ENCODE measurements around the gene DOCK9.
"Not testable (repeated sequence)": the region's sequence is repeated elsewhere in the genome, so short reads cannot be mapped to it uniquely, and the experiment has no call there.

DOCK9 gene

GRCh38 chr13:98820300-98820699, 157.6 kb downstream of the DOCK9 start:
- H3K36me3 ChIP-seq: peaks cover 17 to 30% (median 24%) of the 10 kb centered on the region in 3 donors
- intact Hi-C loops (cut with DNase I; ENCODE audit: low total_unique reads): no loop called here
- no peaks in the 10 kb centered on the region for H3K9me3 ChIP-seq
- H3K4me3 ChIP-seq: no peak overlapping the region
- no peak for DNase-seq
- no peaks in the 10 kb centered on the region for H3K27me3 ChIP-seq
- H3K4me1 ChIP-seq: peaks cover 0 to 30% (median 15%) of the 10 kb centered on the region in 4 donors
- no peak for TF ChIP-seq CTCF (IDR thresholded peaks at IDR 0.05)
- no peak overlapping the region for H3K27ac ChIP-seq

GRCh38 chr13:98819382-98820010, 158.4 kb downstream of the DOCK9 start:
- H3K27me3 ChIP-seq: no peaks in the 10 kb centered on the region
- TF ChIP-seq CTCF (IDR thresholded peaks at IDR 0.05): no peak
- no peak overlapping the region for H3K4me3 ChIP-seq
- peaks cover 17 to 24% (median 22%) of the 10 kb centered on the region in 3 donors for H3K36me3 ChIP-seq
- H3K9me3 ChIP-seq: no peaks in the 10 kb centered on the region
- peaks cover 0 to 30% (median 15%) of the 10 kb centered on the region in 4 donors for H3K4me1 ChIP-seq
- no peak overlapping the region for H3K27ac ChIP-seq
- no peak for DNase-seq
- intact Hi-C loops (cut with DNase I; ENCODE audit: low total_unique reads): no loop called here

- no peak for TF ChIP-seq CTCF (IDR thresholded peaks at IDR 0.05)
- Histone ChIP-seq H3K36me3 (peaks cover 6 to 11% (median 8%) of the 10 kb centered on the region in 3 donors), H3K9me3 (no peaks in the 10 kb centered on the region), H3K27ac (no peak overlapping the region), H3K27me3 (no peaks in the 10 kb centered on the region), H3K4me1 (peaks cover 0 to 8% (median 6%) of the 10 kb centered on the region in 4 donors), H3K4me3 (no peak overlapping the region)
- no peak for DNase-seq
- intact Hi-C loops (cut with DNase I; ENCODE audit: low total_unique reads): no loop called here
These were observed 161.5 kb downstream of the DOCK9 start for GRCh38 chr13:98816406-98816805.

GRCh38 chr13:98813993-98814392, 163.9 kb downstream of the DOCK9 start:
- Histone ChIP-seq H3K27me3 (no peaks in the 10 kb centered on the region), H3K9me3 (no peaks in the 10 kb centered on the region), H3K4me1 (no peaks in the 10 kb centered on the region), H3K36me3 (peaks cover 10 to 21% (median 19%) of the 10 kb centered on the region in 3 donors), H3K27ac (no peak overlapping the region), H3K4me3 (no peak overlapping the region)
- intact Hi-C loops (cut with DNase I; ENCODE audit: low total_unique reads): no loop called here
- no peak for TF ChIP-seq CTCF (IDR thresholded peaks at IDR 0.05)
- DNase-seq: no peak

GRCh38 chr13:98812186-98812790, 165.6 kb downstream of the DOCK9 start:
- intact Hi-C loops (cut with DNase I; ENCODE audit: low total_unique reads); H3K9me3 ChIP-seq; H3K27ac ChIP-seq; H3K27me3 ChIP-seq; H3K4me3 ChIP-seq; H3K4me1 ChIP-seq; DNase-seq: not testable (repeated sequence)
- H3K36me3 ChIP-seq: peaks cover 14 to 33% (median 24%) of the 10 kb centered on the region in 3 donors

- H3K36me3 ChIP-seq: peaks cover 26 to 41% (median 33%) of the 10 kb centered on the region in 3 donors
- H3K27me3 ChIP-seq: no peaks in the 10 kb centered on the region
- intact Hi-C loops (cut with DNase I; ENCODE audit: low total_unique reads): no loop called here
- DNase-seq: no peak
- no peak overlapping the region for H3K4me3 ChIP-seq
- H3K27ac ChIP-seq: no peak overlapping the region
- no peaks in the 10 kb centered on the region for H3K4me1 ChIP-seq
- no peak for TF ChIP-seq CTCF (IDR thresholded peaks at IDR 0.05)
- no peaks in the 10 kb centered on the region for H3K9me3 ChIP-seq
These were observed 167.1 kb downstream of the DOCK9 start for GRCh38 chr13:98810746-98811145.

Data from tibial artery (tissue), 4 donors.